Measurements from ENCODE around the gene TGFB1I1. TPM values are rescaled to one million over a fixed set of nuclear protein-coding genes. Genes with fewer than 3 reads are reported as not detected.
A peak's percentile ranks its signal among the peaks of the same experiment; 100 is the strongest.

The TGFB1I1 gene
- total and polyA plus RNA-seq, 2 of the 13 experiments (the other 11 are each of a cell fraction or from before 2014, with no cell fraction given), result 0.80 to 2.9 TPM

GRCh38 chr16:31453255-31454204 is 18.4 kb upstream of the TGFB1I1 start (continued):
- TF ChIP-seq, protein P1, sequence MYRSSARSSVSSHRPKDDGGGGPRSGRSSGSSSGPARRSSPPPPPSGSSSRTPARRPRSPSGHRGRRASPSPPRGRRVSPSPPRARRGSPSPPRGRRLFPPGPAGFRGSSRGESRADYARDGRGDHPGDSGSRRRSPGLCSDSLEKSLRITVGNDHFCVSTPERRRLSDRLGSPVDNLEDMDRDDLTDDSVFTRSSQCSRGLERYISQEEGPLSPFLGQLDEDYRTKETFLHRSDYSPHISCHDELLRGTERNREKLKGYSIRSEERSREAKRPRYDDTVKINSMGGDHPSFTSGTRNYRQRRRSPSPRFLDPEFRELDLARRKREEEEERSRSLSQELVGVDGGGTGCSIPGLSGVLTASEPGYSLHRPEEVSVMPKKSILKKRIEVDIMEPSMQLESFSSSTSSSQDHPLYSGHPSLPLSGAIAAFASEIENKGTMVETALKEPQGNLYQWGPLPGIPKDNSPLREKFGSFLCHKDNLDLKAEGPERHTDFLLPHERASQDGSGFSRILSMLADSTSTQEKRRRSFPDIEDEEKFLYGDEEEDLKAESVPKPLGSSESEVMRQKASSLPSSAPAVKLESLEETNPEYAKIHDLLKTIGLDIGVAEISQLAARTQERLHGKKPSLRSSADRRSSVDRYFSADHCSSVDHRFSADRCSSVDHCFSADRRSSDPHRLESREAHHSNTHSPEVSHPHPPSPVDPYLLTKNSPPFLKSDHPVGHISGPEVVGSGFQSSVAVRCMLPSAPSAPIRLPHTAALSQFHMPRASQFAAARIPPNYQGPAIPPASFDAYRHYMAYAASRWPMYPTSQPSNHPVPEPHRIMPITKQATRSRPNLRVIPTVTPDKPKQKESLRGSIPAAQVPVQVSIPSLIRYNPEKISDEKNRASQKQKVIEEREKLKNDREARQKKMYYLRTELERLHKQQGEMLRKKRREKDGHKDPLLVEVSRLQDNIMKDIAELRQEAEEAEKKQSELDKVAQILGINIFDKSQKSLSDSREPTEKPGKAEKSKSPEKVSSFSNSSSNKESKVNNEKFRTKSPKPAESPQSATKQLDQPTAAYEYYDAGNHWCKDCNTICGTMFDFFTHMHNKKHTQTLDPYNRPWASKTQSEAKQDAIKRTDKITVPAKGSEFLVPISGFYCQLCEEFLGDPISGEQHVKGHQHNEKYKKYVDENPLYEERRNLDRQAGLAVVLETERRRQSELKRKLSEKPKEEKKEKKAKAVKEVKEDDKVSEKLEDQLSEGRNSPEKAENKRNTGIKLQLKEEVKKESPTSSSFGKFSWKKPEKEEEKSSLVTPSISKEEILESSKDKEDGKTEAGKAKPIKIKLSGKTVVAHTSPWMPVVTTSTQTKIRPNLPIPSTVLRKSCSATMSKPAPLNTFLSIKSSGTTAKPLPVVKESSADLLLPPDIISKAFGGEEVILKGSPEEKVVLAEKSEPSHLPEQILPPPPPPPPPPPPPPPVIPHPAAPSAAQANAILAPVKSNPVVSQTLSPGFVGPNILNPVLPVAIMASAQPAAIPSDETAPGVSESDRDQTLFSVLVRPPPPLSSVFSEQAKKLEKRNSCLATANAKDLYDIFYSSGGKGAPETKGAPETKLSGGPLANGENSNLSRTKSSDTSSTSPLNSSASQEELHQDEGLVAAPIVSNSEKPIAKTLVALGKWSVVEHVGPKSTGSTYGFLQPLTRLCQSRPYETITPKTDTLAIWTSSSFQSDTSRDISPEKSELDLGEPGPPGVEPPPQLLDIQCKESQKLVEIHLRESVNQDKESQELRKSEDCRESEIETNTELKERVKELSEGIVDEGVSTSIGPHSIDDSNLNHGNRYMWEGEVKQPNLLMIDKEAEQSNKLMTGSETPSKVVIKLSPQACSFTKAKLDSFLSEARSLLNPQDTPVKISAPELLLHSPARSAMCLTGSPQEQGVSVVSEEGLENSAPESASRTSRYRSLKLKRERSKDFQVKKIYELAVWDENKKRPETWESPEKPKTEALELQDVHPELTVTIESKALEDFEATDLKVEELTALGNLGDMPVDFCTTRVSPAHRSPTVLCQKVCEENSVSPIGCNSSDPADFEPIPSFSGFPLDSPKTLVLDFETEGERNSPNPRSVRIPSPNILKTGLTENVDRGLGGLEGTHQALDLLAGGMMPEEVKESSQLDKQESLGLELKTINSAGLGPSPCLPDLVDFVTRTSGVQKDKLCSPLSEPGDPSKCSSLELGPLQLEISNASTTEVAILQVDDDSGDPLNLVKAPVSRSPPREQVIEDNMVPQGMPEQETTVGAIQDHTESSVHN (CRISPR knock-in tag; IDR thresholded peaks at IDR 0.05), result no peak
- no peak for TF ChIP-seq ZNF550 (CRISPR knock-in tag; IDR thresholded peaks at IDR 0.05; ENCODE audit: borderline replicate concordance)
- TF ChIP-seq CENPT (CRISPR knock-in tag; IDR thresholded peaks at IDR 0.05; ENCODE audit: low read depth), result 0 out of 2 replicates have a peak, but pooled peaks have one; percentile 51
- TF ChIP-seq ZNF839 (CRISPR knock-in tag; IDR thresholded peaks at IDR 0.05; ENCODE audit: borderline replicate concordance), result no peak
- 0 out of 2 replicates have a peak, but pooled peaks have one; percentile 64 for TF ChIP-seq AKAP8 (CRISPR knock-in tag; IDR thresholded peaks at IDR 0.05)
- TF ChIP-seq ZNF674 (CRISPR knock-in tag; IDR thresholded peaks at IDR 0.05; ENCODE audit: low read depth), result 0 out of 2 replicates have a peak, but pooled peaks have one; percentile 62
- no peak for TF ChIP-seq KLF6 (CRISPR knock-in tag; IDR thresholded peaks at IDR 0.05)
- no peak for TF ChIP-seq KLF9 (CRISPR knock-in tag; IDR thresholded peaks at IDR 0.05; ENCODE audit: low read depth)
- TF ChIP-seq MZF1 (CRISPR knock-in tag; IDR thresholded peaks at IDR 0.05; ENCODE audit: borderline replicate concordance), result no peak
- no peak for TF ChIP-seq POGZ (CRISPR knock-in tag; IDR thresholded peaks at IDR 0.05)
- no peak for TF ChIP-seq ARID3A (IDR thresholded peaks at IDR 0.05; ENCODE audit: low read depth, low read length)
- TF ChIP-seq, protein P2, sequence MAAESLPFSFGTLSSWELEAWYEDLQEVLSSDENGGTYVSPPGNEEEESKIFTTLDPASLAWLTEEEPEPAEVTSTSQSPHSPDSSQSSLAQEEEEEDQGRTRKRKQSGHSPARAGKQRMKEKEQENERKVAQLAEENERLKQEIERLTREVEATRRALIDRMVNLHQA (CRISPR knock-in tag; IDR thresholded peaks at IDR 0.05), result no peak
- TF ChIP-seq PAX8 (CRISPR knock-in tag; IDR thresholded peaks at IDR 0.05; ENCODE audit: borderline replicate concordance), result peak; percentile 5; the same call in 1 of the 2 replicates
- TF ChIP-seq ZNF224 (CRISPR knock-in tag; IDR thresholded peaks at IDR 0.05), result peak; percentile 34; the same call in 1 of the 2 replicates
- TF ChIP-seq, protein P3, sequence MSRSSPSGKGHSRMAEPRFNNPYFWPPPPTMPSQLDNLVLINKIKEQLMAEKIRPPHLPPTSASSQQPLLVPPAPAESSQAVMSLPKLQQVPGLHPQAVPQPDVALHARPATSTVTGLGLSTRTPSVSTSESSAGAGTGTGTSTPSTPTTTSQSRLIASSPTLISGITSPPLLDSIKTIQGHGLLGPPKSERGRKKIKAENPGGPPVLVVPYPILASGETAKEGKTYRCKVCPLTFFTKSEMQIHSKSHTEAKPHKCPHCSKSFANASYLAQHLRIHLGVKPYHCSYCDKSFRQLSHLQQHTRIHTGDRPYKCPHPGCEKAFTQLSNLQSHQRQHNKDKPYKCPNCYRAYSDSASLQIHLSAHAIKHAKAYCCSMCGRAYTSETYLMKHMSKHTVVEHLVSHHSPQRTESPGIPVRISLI (CRISPR knock-in tag; IDR thresholded peaks at IDR 0.05; ENCODE audit: borderline replicate concordance), result 0 out of 2 replicates have a peak, but pooled peaks have one; percentile 14
